Measurements from ENCODE around the gene FXYD7.

Gene FXYD7

GRCh38 chr19:35106291-35106583 lies 36.8 kb upstream of the FXYD7 start:
- no peaks in the 10 kb centered on the region for H3K4me1 Mint-ChIP-seq
- H3K27me3 Mint-ChIP-seq: no peaks in the 10 kb centered on the region
- no peaks in the 10 kb centered on the region for H3K9me3 Mint-ChIP-seq
- no peaks in the 10 kb centered on the region for H3K36me3 Mint-ChIP-seq
- H3K27ac Mint-ChIP-seq: peak overlapping the region; percentile 80
- H3K4me3 Mint-ChIP-seq: no peak overlapping the region

- Mint-ChIP-seq H3K36me3 (no peaks in the 10 kb centered on the region), H3K4me1 (no peaks in the 10 kb centered on the region), H3K4me3 (no peak overlapping the region), H3K27ac (no peak overlapping the region), H3K9me3 (no peaks in the 10 kb centered on the region), H3K27me3 (no peaks in the 10 kb centered on the region)
Measured at GRCh38 chr19:35106898-35107541, 36.0 kb upstream of the FXYD7 start.

GRCh38 chr19:35107545-35107944 lies 35.5 kb upstream of the FXYD7 start:
- no peak overlapping the region for H3K4me3 Mint-ChIP-seq
- no peaks in the 10 kb centered on the region for H3K4me1 Mint-ChIP-seq
- H3K27me3 Mint-ChIP-seq: no peaks in the 10 kb centered on the region
- H3K9me3 Mint-ChIP-seq: no peaks in the 10 kb centered on the region
- no peaks in the 10 kb centered on the region for H3K36me3 Mint-ChIP-seq
- no peak overlapping the region for H3K27ac Mint-ChIP-seq

GRCh38 chr19:35108730-35109129 lies 34.3 kb upstream of the FXYD7 start:
- Mint-ChIP-seq H3K4me3 (no peak overlapping the region), H3K9me3 (no peaks in the 10 kb centered on the region), H3K27ac (peak overlapping the region; percentile 30), H3K36me3 (no peaks in the 10 kb centered on the region), H3K27me3 (no peaks in the 10 kb centered on the region), H3K4me1 (no peaks in the 10 kb centered on the region)

- Mint-ChIP-seq H3K4me3 (no peak overlapping the region), H3K36me3 (no peaks in the 10 kb centered on the region), H3K9me3 (no peaks in the 10 kb centered on the region), H3K27ac (no peak overlapping the region), H3K27me3 (no peaks in the 10 kb centered on the region), H3K4me1 (peaks cover 2% of the 10 kb centered on the region)
Measured at GRCh38 chr19:35109395-35110112, 33.5 kb upstream of the FXYD7 start.

- Mint-ChIP-seq H3K27me3 (no peaks in the 10 kb centered on the region), H3K36me3 (no peaks in the 10 kb centered on the region), H3K4me3 (no peak overlapping the region), H3K9me3 (no peaks in the 10 kb centered on the region), H3K27ac (no peak overlapping the region), H3K4me1 (peaks cover 5% of the 10 kb centered on the region)
Measured at GRCh38 chr19:35110974-35111373, 32.1 kb upstream of the FXYD7 start.

- Mint-ChIP-seq H3K27me3 (no peaks in the 10 kb centered on the region), H3K9me3 (no peaks in the 10 kb centered on the region), H3K4me3 (no peak overlapping the region), H3K4me1 (peaks cover 5% of the 10 kb centered on the region), H3K27ac (no peak overlapping the region), H3K36me3 (no peaks in the 10 kb centered on the region)
Measured at GRCh38 chr19:35112995-35113688, 29.9 kb upstream of the FXYD7 start.

GRCh38 chr19:35114353-35115176 lies 28.5 kb upstream of the FXYD7 start:
- no peak overlapping the region for H3K27ac Mint-ChIP-seq
- H3K27me3 Mint-ChIP-seq: no peaks in the 10 kb centered on the region
- peak overlapping the region; percentile 15 for H3K4me3 Mint-ChIP-seq
- H3K36me3 Mint-ChIP-seq: no peaks in the 10 kb centered on the region
- peaks cover 5% of the 10 kb centered on the region for H3K4me1 Mint-ChIP-seq
- H3K9me3 Mint-ChIP-seq: no peaks in the 10 kb centered on the region

- Mint-ChIP-seq H3K27ac (peak within 1 kb of the TSS; percentile 41), H3K36me3 (no peaks in the 10 kb centered on the region), H3K4me3 (peak within 1 kb of the TSS; percentile 15), H3K9me3 (no peaks in the 10 kb centered on the region), H3K27me3 (no peaks in the 10 kb centered on the region), H3K4me1 (peaks cover 5% of the 10 kb centered on the region)
Measured at GRCh38 chr19:35115177-35115951, 27.7 kb upstream of the FXYD7 start, which contains the start of gene FXYD3. Gene FXYD3 (plus strand): TSS chr19:35115823. CDS start chr19:35119377, 3,554 bp downstream.

GRCh38 chr19:35116072-35116801 lies 26.8 kb upstream of the FXYD7 start:
- no peak overlapping the region for H3K4me3 Mint-ChIP-seq
- no peak overlapping the region for H3K27ac Mint-ChIP-seq
- H3K27me3 Mint-ChIP-seq: no peaks in the 10 kb centered on the region
- H3K9me3 Mint-ChIP-seq: no peaks in the 10 kb centered on the region
- H3K4me1 Mint-ChIP-seq: peaks cover 5% of the 10 kb centered on the region
- no peaks in the 10 kb centered on the region for H3K36me3 Mint-ChIP-seq

GRCh38 chr19:35117116-35117515 lies 25.9 kb upstream of the FXYD7 start:
- Mint-ChIP-seq H3K4me1 (peaks cover 5% of the 10 kb centered on the region), H3K36me3 (no peaks in the 10 kb centered on the region), H3K9me3 (no peaks in the 10 kb centered on the region), H3K27me3 (no peaks in the 10 kb centered on the region), H3K27ac (no peak overlapping the region), H3K4me3 (no peak overlapping the region)

GRCh38 chr19:35117799-35118198 lies 25.3 kb upstream of the FXYD7 start:
- H3K36me3 Mint-ChIP-seq: no peaks in the 10 kb centered on the region
- H3K27me3 Mint-ChIP-seq: no peaks in the 10 kb centered on the region
- no peaks in the 10 kb centered on the region for H3K9me3 Mint-ChIP-seq

GRCh38 chr19:35118268-35119020 lies 24.6 kb upstream of the FXYD7 start:
- no peaks in the 10 kb centered on the region for H3K9me3 Mint-ChIP-seq
- no peaks in the 10 kb centered on the region for H3K36me3 Mint-ChIP-seq
- no peak overlapping the region for H3K4me3 Mint-ChIP-seq
- no peaks in the 10 kb centered on the region for H3K27me3 Mint-ChIP-seq
- no peak overlapping the region for H3K27ac Mint-ChIP-seq
- H3K4me1 Mint-ChIP-seq: peaks cover 5% of the 10 kb centered on the region

More at GRCh38 chr19:35117799-35118198, 25.3 kb upstream of the FXYD7 start:
- Mint-ChIP-seq H3K27ac (no peak overlapping the region), H3K4me3 (no peak overlapping the region), H3K4me1 (peaks cover 5% of the 10 kb centered on the region)

- H3K36me3 Mint-ChIP-seq: no peaks in the 10 kb centered on the region
- no peaks in the 10 kb centered on the region for H3K27me3 Mint-ChIP-seq
- H3K4me3 Mint-ChIP-seq: no peak overlapping the region
Measured at GRCh38 chr19:35119091-35119490, 24.0 kb upstream of the FXYD7 start.

More at GRCh38 chr19:35119091-35119490, 24.0 kb upstream of the FXYD7 start:
- Mint-ChIP-seq H3K4me1 (peaks cover 10% of the 10 kb centered on the region), H3K9me3 (no peaks in the 10 kb centered on the region), H3K27ac (no peak overlapping the region)

Data from activated naive CD4-positive, alpha-beta T cell treated with anti-CD3 and anti-CD28 coated beads, Interleukin-2, amount 50 U/mL, for 24 hours (primary cell).